DND-41 (cell line): Measurements from ENCODE around the gene CR2.

ENCODE experiments used
- ATAC-seq: fragments of 200-7000 bp; cut with Tn5 transposase; 3 replicates; pipeline ENCODE4 v1.9.1; 2021; ENCODE audit warnings: low read depth; ENCODE audit not compliant: insufficient read depth
- DNase-seq: peaks from one replicate; pipeline ENCODE4 v3.0.0-alpha.2; 2020
- H2AFZ ChIP-seq: 2 replicates; pipeline ENCODE4 v1.6.0; 2012; ENCODE audit warnings: low read depth, low read length
- H3K27ac ChIP-seq: 2 replicates; pipeline ENCODE4 v1.5.1; 2012; ENCODE audit warnings: low read length, inconsistent platforms
- H3K27me3 ChIP-seq: fragments of 200-600 bp; sonication (generic); 2 replicates; pipeline ENCODE4 v1.6.0; 2012; ENCODE audit warnings: low read length, mild to moderate bottlenecking, inconsistent platforms; ENCODE audit not compliant: insufficient read depth, poor library complexity
- H3K36me3 ChIP-seq: 2 replicates; pipeline ENCODE4 v1.5.1; 2012; ENCODE audit warnings: low read length, inconsistent platforms; ENCODE audit not compliant: insufficient read depth
- H3K4me1 ChIP-seq: 2 replicates; pipeline ENCODE4 v1.5.1; 2012; ENCODE audit warnings: mild to moderate bottlenecking, low read length; ENCODE audit not compliant: insufficient read depth
- H3K4me2 ChIP-seq: 2 replicates; pipeline ENCODE4 v1.6.0; 2012; ENCODE audit warnings: mild to moderate bottlenecking, moderate library complexity, low read length, inconsistent platforms; ENCODE audit not compliant: insufficient read depth
- H3K4me3 ChIP-seq, 2 experiments: fragments of 200-600 bp in 1 of 2; shearing (Covaris generic) in 1 of 2; 2 replicates each; pipeline ENCODE4 v1.5.1; 2012 to 2016; ENCODE audit warnings: inconsistent platforms in 2 of 2, low read length in 2 of 2, mild to moderate bottlenecking in 2 of 2, low read depth in 1 of 2, moderate library complexity in 1 of 2
- H3K79me2 ChIP-seq: 2 replicates; pipeline ENCODE4 v1.6.0; 2012; ENCODE audit warnings: low read length, inconsistent platforms; ENCODE audit not compliant: insufficient read depth
- H3K9ac ChIP-seq: 2 replicates; pipeline ENCODE4 v1.6.0; 2012; ENCODE audit warnings: low read depth, mild to moderate bottlenecking, inconsistent platforms, low read length, moderate library complexity
- H3K9me3 ChIP-seq: 2 replicates; pipeline ENCODE4 v1.5.1; 2012; ENCODE audit warnings: low read length, moderate library complexity, mild to moderate bottlenecking, inconsistent platforms; ENCODE audit not compliant: insufficient read depth, severe bottlenecking
- H4K20me1 ChIP-seq: 2 replicates; pipeline ENCODE4 v1.6.0; 2012; ENCODE audit warnings: low read length; ENCODE audit not compliant: insufficient read depth
- CTCF ChIP-seq: IDR thresholded peaks from 2 replicates; pipeline ENCODE4 v1.5.1; 2012; ENCODE audit warnings: borderline replicate concordance, low read length, moderate library complexity, mild to moderate bottlenecking; ENCODE audit not compliant: poor library complexity, severe bottlenecking; ENCODE audit errors: extremely low read depth
- EZH2 ChIP-seq: IDR thresholded peaks from 3 replicates; pipeline ENCODE4 v1.6.1; 2012; ENCODE audit warnings: borderline replicate concordance, low read depth, mild to moderate bottlenecking, moderate library complexity, low read length, inconsistent platforms; ENCODE audit not compliant: severe bottlenecking

CR2 gene

GRCh38 chr1:207497941-207498340 lies 43.8 kb downstream of the CR2 start:
- Histone ChIP-seq H4K20me1 (no peaks in the 10 kb centered on the region), H3K9ac (no peak overlapping the region), H3K36me3 (no peaks in the 10 kb centered on the region), H3K4me3 (no peak overlapping the region), H3K9me3 (no peaks in the 10 kb centered on the region), H2AFZ (no peak overlapping the region), H3K27me3 (peaks cover 41% of the 10 kb centered on the region), H3K27ac (no peak overlapping the region), H3K4me2 (no peak overlapping the region), H3K79me2 (no peaks in the 10 kb centered on the region), H3K4me1 (peaks cover 16% of the 10 kb centered on the region)
- no peak for DNase-seq
- no peak for TF ChIP-seq EZH2
- TF ChIP-seq CTCF: no peak
- ATAC-seq: no peak

GRCh38 chr1:207499573-207499972 lies 45.4 kb downstream of the CR2 start:
- Histone ChIP-seq H2AFZ (no peak overlapping the region), H3K27ac (no peak overlapping the region), H3K4me3 (no peak overlapping the region), H3K4me2 (no peak overlapping the region), H3K79me2 (no peaks in the 10 kb centered on the region), H3K9me3 (no peaks in the 10 kb centered on the region), H3K27me3 (peaks cover 38% of the 10 kb centered on the region), H3K9ac (no peak overlapping the region), H4K20me1 (no peaks in the 10 kb centered on the region), H3K36me3 (no peaks in the 10 kb centered on the region), H3K4me1 (peaks cover 16% of the 10 kb centered on the region)
- peak; percentile 77 for DNase-seq
- no peak for TF ChIP-seq EZH2
- peak; percentile 92 for TF ChIP-seq CTCF
- peak; percentile 85 for ATAC-seq

GRCh38 chr1:207500306-207500705 lies 46.2 kb downstream of the CR2 start:
- Histone ChIP-seq H4K20me1 (no peaks in the 10 kb centered on the region), H3K9ac (no peak overlapping the region), H3K79me2 (no peaks in the 10 kb centered on the region), H3K27ac (no peak overlapping the region), H3K36me3 (no peaks in the 10 kb centered on the region), H2AFZ (no peak overlapping the region), H3K4me3 (no peak overlapping the region), H3K27me3 (peaks cover 38% of the 10 kb centered on the region), H3K9me3 (no peaks in the 10 kb centered on the region), H3K4me2 (no peak overlapping the region), H3K4me1 (peaks cover 16% of the 10 kb centered on the region)
- DNase-seq: no peak
- TF ChIP-seq CTCF: no peak
- TF ChIP-seq EZH2: no peak
- no peak for ATAC-seq

GRCh38 chr1:207501071-207501470 lies 46.9 kb downstream of the CR2 start:
- no peaks in the 10 kb centered on the region for H3K36me3 ChIP-seq
- TF ChIP-seq EZH2 (no peak), CTCF (no peak)
- no peak overlapping the region for H3K4me2 ChIP-seq
- H3K9ac ChIP-seq: no peak overlapping the region
- no peak overlapping the region for H2AFZ ChIP-seq
- H3K27ac ChIP-seq: no peak overlapping the region
- ATAC-seq: no peak
- DNase-seq: no peak
- no peaks in the 10 kb centered on the region for H3K9me3 ChIP-seq
- H4K20me1 ChIP-seq: no peaks in the 10 kb centered on the region
- H3K27me3 ChIP-seq: peaks cover 31% of the 10 kb centered on the region
- no peak overlapping the region for H3K4me3 ChIP-seq
- no peaks in the 10 kb centered on the region for H3K79me2 ChIP-seq
- H3K4me1 ChIP-seq: peaks cover 9% of the 10 kb centered on the region
